ENCODE results near the gene PUM1. TPM values are rescaled to one million over a fixed set of nuclear protein-coding genes. Genes with fewer than 3 reads are reported as not detected.
"Not testable (repeated sequence)": the region's sequence is repeated elsewhere in the genome, so short reads cannot be mapped to it uniquely, and the experiment has no call there.

PUM1 gene
- total RNA-seq, 1 donor from 2014 or later: 57.8 TPM

GRCh38 chr1:30966690-30967369 lies 98.7 kb downstream of the PUM1 start:
- DNase-seq (ENCODE audit: low spot score): peak; percentile 83

GRCh38 chr1:30965924-30966599 lies 99.5 kb downstream of the PUM1 start:
- DNase-seq (ENCODE audit: low spot score): peak; percentile 66

GRCh38 chr1:30964706-30965105 lies 100.8 kb downstream of the PUM1 start:
- DNase-seq (ENCODE audit: low spot score): no peak

- no peak for DNase-seq (ENCODE audit: low spot score)
Measured at GRCh38 chr1:30962609-30963508, 102.7 kb downstream of the PUM1 start.

GRCh38 chr1:30957560-30958222 lies 107.8 kb downstream of the PUM1 start:
- DNase-seq (ENCODE audit: low spot score): no peak

- no peak for DNase-seq (ENCODE audit: low spot score)
Measured at GRCh38 chr1:30955448-30956015, 110.0 kb downstream of the PUM1 start.

- no peak for DNase-seq (ENCODE audit: low spot score)
Measured at GRCh38 chr1:30953685-30954084, 111.8 kb downstream of the PUM1 start.

GRCh38 chr1:30952098-30952497 lies 113.4 kb downstream of the PUM1 start:
- no peak for DNase-seq (ENCODE audit: low spot score)

GRCh38 chr1:30950700-30951099 lies 114.8 kb downstream of the PUM1 start:
- no peak for DNase-seq (ENCODE audit: low spot score)

GRCh38 chr1:30950053-30950452 lies 115.5 kb downstream of the PUM1 start:
- no peak for DNase-seq (ENCODE audit: low spot score)

GRCh38 chr1:30949487-30949838 lies 116.1 kb downstream of the PUM1 start:
- not testable (repeated sequence) for DNase-seq (ENCODE audit: low spot score)

GRCh38 chr1:30948813-30949486 lies 116.6 kb downstream of the PUM1 start:
- DNase-seq (ENCODE audit: low spot score): not testable (repeated sequence)

GRCh38 chr1:30948278-30948677 lies 117.2 kb downstream of the PUM1 start:
- no peak for DNase-seq (ENCODE audit: low spot score)

- no peak for DNase-seq (ENCODE audit: low spot score)
Measured at GRCh38 chr1:30947212-30947611, 118.3 kb downstream of the PUM1 start.

GRCh38 chr1:30942326-30942963 lies 123.1 kb downstream of the PUM1 start:
- DNase-seq (ENCODE audit: low spot score): no peak

GRCh38 chr1:30940541-30940940 lies 125.0 kb downstream of the PUM1 start:
- no peak for DNase-seq (ENCODE audit: low spot score)

- no peak for DNase-seq (ENCODE audit: low spot score)
Measured at GRCh38 chr1:30936541-30937171, 128.9 kb downstream of the PUM1 start.

GRCh38 chr1:30935758-30936157 lies 129.8 kb downstream of the PUM1 start:
- DNase-seq (ENCODE audit: low spot score): not testable (repeated sequence)

- DNase-seq (ENCODE audit: low spot score): no peak
Measured at GRCh38 chr1:30934613-30935012, 130.9 kb downstream of the PUM1 start.

GRCh38 chr1:30933874-30934252 lies 131.7 kb downstream of the PUM1 start:
- no peak for DNase-seq (ENCODE audit: low spot score)
